ENCODE data around the gene EIF2B4.

The EIF2B4 gene

DNA sequence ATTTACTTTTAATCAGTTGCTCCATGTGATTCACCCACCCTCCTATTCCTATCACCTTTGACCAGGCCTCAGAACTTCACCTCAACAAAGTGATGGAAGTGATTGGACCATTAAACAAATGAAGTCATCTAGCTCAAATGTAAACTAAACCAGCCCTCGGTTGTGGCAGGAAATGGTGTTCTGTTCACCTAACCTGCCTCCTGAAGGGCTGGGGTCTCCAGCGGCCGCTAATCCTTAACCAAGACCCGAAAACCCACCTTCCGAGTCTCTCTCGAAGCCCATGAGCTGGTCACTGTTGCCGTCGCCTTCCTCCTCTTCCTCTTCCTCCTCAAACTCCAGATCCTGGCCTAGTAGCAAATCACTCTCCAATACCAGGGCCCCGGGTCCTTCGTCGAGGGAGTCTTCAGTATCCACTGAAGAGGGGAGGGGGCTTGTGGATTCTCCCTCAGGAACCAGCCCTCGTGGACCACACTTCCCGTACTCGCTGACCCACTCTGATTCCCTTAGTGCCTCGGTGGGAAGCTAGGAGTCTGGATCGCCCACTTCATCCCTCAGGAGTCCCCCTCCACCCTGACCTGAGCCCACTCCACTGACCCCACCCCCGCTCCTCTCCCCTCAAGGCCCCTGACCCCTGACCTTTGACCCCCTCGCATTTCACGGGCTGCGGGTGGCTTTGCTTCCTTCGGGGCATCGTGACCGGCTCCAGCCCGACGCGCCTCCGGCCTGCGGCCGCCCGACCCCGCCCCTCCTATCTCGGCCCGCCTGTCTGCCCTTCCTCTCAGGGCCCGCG, 9.9 kb upstream of the EIF2B4 start:
- H3K27ac ChIP-seq: peak overlapping the region; percentile 86
- TF ChIP-seq, protein P1, sequence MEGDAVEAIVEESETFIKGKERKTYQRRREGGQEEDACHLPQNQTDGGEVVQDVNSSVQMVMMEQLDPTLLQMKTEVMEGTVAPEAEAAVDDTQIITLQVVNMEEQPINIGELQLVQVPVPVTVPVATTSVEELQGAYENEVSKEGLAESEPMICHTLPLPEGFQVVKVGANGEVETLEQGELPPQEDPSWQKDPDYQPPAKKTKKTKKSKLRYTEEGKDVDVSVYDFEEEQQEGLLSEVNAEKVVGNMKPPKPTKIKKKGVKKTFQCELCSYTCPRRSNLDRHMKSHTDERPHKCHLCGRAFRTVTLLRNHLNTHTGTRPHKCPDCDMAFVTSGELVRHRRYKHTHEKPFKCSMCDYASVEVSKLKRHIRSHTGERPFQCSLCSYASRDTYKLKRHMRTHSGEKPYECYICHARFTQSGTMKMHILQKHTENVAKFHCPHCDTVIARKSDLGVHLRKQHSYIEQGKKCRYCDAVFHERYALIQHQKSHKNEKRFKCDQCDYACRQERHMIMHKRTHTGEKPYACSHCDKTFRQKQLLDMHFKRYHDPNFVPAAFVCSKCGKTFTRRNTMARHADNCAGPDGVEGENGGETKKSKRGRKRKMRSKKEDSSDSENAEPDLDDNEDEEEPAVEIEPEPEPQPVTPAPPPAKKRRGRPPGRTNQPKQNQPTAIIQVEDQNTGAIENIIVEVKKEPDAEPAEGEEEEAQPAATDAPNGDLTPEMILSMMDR (conservative IDR thresholded peaks at IDR 0.05): no peak

DNA sequence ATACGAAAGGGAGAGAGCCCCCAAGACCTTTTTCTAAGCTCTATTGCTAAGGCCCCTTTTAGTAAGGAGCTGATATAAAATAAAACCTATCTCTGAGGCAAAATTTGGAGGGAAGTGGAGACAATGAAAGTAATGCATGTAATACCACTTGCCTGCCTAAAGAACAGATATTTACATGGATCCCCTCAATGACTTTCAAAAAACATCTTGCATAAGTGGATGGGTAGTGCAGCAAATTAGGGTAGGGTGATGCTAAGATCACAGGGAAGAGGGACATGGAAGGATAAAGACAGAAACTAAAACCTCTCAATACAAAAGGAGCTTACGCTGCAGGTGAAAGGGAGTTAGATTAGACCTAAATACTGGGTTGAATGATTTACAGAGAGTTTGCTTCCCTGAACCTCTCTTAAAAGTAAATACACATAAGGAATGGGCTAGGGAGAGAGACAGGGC, 9.3 kb upstream of the EIF2B4 start:
- TF ChIP-seq, protein P1 (conservative IDR thresholded peaks at IDR 0.05): no peak

DNA sequence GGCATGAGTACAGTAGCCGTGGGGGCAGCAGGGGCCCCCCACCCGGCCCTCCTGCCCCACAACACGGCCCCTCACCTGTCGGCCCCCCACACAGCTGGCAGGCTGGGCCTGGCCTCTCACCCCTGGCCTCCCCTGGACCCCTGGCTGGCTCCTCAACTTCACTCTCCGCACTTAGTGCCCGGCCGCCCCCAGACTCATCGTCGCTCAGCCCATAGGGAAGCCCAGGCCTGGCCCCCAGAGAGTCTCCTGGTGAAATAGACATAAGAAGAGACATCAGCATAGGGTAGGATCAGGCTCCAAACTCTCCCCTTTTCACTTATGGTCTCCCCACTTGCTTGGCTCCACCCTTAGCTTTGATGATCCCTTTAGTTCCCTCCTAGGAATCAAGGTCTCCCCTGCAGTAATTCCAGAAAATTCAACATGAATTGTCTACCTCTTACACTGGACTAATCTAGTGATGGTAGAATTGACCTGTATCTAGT, 8.7 kb upstream of the EIF2B4 start:
- TF ChIP-seq, protein P1 (conservative IDR thresholded peaks at IDR 0.05): no peak
- peak overlapping the region; percentile 86 for H3K27ac ChIP-seq

More for the DNA sequence above, 9.3 kb upstream of the EIF2B4 start:
- H3K27ac ChIP-seq: peak overlapping the region; percentile 86

DNA sequence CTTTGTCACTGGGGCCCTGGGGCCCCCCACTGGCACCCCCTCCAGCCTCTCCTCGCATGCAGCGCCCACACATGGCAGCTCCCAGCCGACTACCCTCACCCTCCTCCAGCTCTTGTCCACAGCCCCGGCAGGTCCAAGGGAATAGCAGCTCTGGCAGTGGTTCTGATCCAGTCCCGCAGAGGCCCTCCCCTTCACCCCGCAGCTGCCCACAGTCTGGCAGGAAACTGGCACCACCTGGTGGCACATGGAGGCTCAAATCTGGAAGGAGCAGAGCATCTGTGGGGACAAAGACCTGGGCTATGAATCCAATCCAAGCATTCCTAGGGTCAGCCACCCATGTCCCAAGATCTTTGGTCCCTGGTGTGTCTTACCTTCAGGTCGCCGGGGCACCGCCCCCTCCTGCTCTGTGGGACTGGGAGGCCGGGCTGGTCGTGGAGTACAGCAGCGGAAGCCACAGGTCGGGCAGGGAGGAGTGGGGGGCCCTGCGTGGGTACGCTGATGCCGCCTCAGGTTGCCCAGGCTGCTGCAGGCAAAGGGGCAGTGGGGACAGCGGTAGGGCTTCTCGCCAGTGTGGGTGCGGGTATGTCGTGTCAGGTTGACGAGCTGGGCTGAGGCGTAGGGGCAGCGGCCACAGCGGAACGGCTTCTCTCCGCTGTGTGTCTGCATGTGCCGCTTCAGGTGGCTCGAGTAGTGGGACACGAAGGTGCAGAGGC, 8.1 kb upstream of the EIF2B4 start:
- peak overlapping the region; percentile 86 for H3K27ac ChIP-seq
- TF ChIP-seq, protein P1 (conservative IDR thresholded peaks at IDR 0.05): peak; percentile 41

DNA sequence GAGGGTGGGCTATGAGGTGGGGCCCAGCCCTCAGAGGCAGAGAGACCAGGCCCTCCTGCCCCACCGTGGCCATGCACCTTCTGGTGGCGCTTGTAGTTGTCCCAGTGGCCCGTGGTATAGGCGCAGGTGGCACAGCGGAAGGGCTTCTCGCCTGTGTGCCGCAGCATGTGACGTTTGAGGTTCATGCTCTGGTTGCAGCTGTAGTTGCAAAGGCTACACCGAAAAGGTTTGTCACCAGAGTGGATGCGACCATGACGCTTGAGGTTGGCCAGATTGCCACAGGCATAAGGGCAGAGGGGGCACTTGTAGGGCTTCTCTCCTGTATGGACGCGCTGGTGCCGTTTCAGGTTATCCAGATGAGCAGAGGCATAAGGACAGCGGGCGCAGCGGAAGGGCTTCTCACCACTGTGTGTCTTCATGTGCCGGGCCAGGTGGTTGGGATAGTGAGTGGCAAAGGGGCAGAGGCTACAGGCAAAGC, 7.5 kb upstream of the EIF2B4 start:
- H3K27ac ChIP-seq: peak overlapping the region; percentile 86

DNA sequence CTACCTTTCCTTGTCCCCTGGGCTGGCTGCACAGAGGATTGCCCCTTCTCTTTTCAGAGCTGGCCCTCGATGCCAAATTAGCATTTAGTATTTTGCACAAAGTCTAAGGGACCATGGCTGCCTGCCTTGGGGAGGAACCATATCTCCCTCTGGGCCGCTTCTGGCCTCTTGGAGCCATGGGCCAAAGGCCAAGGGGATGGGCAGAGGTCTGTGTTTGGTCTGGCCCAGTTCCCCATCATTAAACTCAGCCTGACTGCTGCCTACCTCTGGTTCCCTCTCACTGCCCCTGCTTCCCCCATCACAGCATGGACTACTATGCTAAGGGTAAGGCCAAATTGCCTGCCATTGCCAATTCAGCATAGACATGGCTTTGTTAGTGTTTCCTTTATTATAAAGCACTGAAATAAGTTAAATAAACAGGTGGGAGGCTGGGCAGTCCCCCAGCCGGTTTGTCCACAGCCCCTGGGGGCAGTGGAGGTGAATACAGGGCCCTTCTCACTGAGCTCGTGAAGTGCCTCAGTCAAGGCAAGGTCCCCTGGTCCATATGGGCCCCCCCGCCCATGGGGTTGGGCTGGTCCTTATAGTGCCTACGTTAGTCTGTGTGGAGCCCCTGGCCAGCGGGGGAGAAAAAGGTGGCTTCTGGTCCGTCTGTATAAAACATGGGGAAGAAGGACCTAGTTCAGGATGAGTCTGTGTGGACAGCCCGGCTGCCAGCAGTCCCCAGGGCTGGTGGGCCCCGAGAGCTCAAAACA, 6.9 kb upstream of the EIF2B4 start:
- H3K27ac ChIP-seq: peak overlapping the region; percentile 86
- TF ChIP-seq, protein P1 (conservative IDR thresholded peaks at IDR 0.05): no peak

More for the DNA sequence above, 7.5 kb upstream of the EIF2B4 start:
- TF ChIP-seq, protein P1 (conservative IDR thresholded peaks at IDR 0.05): no peak
